ENCODE data around the gene HCK.

DNA sequence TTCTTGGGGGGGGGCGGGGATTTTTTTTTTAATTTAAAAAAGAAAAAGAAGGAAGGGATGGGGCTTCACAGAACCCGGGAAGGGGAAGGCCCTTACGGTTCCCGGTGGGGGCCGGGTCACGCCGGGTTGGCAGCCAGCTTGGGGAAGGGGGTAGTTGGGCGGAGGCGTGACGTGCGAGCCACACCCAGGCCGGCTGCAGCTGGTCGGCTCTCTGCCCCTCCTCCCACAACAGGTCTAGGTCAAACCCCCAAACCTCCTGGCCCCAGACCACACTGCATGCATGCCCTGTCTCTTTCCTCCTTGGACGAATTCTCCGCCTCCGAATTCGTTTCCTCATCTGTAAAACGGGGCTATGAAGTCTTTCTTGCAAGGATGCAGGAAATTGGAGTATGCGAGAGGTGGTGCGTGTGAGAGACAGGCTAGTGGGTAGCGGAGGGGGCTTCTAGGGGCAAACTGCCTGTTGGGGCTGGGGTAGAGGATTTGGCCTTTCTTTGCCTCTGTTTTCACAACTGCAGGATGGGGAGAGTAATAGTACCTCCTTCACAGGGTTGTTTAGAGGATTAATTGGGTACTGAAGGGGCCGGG, 828 bp downstream of the HCK start:
- TF ChIP-seq, protein P1, sequence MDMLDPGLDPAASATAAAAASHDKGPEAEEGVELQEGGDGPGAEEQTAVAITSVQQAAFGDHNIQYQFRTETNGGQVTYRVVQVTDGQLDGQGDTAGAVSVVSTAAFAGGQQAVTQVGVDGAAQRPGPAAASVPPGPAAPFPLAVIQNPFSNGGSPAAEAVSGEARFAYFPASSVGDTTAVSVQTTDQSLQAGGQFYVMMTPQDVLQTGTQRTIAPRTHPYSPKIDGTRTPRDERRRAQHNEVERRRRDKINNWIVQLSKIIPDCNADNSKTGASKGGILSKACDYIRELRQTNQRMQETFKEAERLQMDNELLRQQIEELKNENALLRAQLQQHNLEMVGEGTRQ (CRISPR knock-in tag; IDR thresholded peaks at IDR 0.05) = no peak
- TF ChIP-seq, protein P2, sequence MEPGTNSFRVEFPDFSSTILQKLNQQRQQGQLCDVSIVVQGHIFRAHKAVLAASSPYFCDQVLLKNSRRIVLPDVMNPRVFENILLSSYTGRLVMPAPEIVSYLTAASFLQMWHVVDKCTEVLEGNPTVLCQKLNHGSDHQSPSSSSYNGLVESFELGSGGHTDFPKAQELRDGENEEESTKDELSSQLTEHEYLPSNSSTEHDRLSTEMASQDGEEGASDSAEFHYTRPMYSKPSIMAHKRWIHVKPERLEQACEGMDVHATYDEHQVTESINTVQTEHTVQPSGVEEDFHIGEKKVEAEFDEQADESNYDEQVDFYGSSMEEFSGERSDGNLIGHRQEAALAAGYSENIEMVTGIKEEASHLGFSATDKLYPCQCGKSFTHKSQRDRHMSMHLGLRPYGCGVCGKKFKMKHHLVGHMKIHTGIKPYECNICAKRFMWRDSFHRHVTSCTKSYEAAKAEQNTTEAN (CRISPR knock-in tag; IDR thresholded peaks at IDR 0.05) = no peak
- no peak for TF ChIP-seq KAT7 (CRISPR knock-in tag; IDR thresholded peaks at IDR 0.05; ENCODE audit: borderline replicate concordance)
- TF ChIP-seq, protein P3, sequence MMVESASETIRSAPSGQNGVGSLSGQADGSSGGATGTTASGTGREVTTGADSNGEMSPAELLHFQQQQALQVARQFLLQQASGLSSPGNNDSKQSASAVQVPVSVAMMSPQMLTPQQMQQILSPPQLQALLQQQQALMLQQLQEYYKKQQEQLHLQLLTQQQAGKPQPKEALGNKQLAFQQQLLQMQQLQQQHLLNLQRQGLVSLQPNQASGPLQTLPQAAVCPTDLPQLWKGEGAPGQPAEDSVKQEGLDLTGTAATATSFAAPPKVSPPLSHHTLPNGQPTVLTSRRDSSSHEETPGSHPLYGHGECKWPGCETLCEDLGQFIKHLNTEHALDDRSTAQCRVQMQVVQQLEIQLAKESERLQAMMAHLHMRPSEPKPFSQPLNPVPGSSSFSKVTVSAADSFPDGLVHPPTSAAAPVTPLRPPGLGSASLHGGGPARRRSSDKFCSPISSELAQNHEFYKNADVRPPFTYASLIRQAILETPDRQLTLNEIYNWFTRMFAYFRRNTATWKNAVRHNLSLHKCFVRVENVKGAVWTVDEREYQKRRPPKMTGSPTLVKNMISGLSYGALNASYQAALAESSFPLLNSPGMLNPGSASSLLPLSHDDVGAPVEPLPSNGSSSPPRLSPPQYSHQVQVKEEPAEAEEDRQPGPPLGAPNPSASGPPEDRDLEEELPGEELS (CRISPR knock-in tag; IDR thresholded peaks at IDR 0.05) = no peak
- TF ChIP-seq, protein P4, sequence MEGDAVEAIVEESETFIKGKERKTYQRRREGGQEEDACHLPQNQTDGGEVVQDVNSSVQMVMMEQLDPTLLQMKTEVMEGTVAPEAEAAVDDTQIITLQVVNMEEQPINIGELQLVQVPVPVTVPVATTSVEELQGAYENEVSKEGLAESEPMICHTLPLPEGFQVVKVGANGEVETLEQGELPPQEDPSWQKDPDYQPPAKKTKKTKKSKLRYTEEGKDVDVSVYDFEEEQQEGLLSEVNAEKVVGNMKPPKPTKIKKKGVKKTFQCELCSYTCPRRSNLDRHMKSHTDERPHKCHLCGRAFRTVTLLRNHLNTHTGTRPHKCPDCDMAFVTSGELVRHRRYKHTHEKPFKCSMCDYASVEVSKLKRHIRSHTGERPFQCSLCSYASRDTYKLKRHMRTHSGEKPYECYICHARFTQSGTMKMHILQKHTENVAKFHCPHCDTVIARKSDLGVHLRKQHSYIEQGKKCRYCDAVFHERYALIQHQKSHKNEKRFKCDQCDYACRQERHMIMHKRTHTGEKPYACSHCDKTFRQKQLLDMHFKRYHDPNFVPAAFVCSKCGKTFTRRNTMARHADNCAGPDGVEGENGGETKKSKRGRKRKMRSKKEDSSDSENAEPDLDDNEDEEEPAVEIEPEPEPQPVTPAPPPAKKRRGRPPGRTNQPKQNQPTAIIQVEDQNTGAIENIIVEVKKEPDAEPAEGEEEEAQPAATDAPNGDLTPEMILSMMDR (IDR thresholded peaks at IDR 0.05) = no peak
- TF ChIP-seq, protein P5, sequence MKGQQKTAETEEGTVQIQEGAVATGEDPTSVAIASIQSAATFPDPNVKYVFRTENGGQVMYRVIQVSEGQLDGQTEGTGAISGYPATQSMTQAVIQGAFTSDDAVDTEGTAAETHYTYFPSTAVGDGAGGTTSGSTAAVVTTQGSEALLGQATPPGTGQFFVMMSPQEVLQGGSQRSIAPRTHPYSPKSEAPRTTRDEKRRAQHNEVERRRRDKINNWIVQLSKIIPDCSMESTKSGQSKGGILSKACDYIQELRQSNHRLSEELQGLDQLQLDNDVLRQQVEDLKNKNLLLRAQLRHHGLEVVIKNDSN (CRISPR knock-in tag; IDR thresholded peaks at IDR 0.05) = no peak
- TF ChIP-seq, protein P6, sequence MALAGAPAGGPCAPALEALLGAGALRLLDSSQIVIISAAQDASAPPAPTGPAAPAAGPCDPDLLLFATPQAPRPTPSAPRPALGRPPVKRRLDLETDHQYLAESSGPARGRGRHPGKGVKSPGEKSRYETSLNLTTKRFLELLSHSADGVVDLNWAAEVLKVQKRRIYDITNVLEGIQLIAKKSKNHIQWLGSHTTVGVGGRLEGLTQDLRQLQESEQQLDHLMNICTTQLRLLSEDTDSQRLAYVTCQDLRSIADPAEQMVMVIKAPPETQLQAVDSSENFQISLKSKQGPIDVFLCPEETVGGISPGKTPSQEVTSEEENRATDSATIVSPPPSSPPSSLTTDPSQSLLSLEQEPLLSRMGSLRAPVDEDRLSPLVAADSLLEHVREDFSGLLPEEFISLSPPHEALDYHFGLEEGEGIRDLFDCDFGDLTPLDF (CRISPR knock-in tag; IDR thresholded peaks at IDR 0.05) = no peak
- no peak for TF ChIP-seq SP1 (CRISPR knock-in tag; conservative IDR thresholded peaks at IDR 0.05)

All from WTC11 (cell line).